ENCODE results near the gene ZNF853. TPM values are rescaled to one million over a fixed set of nuclear protein-coding genes. Genes with fewer than 3 reads are reported as not detected.
A peak's percentile ranks its signal among the peaks of the same experiment; 100 is the strongest.

The ZNF853 gene
- total RNA-seq, 1 donor from 2014 or later: 7.9 TPM

DNA sequence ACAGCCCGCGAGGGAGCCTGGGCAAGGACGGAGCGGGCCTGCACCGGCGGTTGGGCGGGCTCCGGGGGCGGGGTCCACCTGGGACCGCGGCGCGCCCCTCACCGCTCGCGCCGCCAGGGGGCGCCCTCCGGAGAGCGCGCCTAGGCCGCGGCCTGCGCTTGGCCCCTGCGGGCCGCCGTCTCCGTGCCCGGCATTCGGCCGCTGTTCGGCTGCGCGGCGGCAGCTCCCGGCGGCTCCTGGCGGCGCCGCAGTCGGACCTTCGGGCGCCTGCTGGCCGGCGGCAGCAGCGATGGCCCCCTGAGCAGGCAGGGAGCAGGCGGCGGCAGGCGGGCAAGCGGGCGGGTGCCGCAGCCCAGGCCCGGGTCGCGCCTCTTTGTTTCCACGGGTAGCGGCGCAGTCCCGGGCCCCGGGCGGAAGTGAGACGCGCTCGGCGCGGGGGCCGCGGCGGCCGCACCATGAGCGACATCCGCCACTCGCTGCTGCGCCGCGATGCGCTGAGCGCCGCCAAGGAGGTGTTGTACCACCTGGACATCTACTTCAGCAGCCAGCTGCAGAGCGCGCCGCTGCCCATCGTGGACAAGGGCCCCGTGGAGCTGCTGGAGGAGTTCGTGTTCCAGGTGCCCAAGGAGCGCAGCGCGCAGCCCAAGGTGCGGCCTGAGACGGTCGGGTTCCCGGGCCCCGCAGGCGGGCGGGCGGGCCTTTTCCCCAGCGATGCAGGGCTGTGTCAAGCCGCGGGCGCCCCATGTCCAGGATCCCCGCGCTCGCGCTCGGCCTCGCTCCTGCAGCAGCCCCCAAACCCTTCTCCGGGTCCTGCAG, 25.4 kb upstream of the ZNF853 start, which contains the start of gene INTS15:
INTS15 (plus strand) TSS at position 193 of the 816 bp plus-strand sequence; CDS start at position 456, 263 bp downstream.
- peaks cover 31% of the 10 kb centered on the region for H3K36me3 Mint-ChIP-seq (ENCODE audit: low read depth, unreplicated experiment)
- TF ChIP-seq, protein P1, sequence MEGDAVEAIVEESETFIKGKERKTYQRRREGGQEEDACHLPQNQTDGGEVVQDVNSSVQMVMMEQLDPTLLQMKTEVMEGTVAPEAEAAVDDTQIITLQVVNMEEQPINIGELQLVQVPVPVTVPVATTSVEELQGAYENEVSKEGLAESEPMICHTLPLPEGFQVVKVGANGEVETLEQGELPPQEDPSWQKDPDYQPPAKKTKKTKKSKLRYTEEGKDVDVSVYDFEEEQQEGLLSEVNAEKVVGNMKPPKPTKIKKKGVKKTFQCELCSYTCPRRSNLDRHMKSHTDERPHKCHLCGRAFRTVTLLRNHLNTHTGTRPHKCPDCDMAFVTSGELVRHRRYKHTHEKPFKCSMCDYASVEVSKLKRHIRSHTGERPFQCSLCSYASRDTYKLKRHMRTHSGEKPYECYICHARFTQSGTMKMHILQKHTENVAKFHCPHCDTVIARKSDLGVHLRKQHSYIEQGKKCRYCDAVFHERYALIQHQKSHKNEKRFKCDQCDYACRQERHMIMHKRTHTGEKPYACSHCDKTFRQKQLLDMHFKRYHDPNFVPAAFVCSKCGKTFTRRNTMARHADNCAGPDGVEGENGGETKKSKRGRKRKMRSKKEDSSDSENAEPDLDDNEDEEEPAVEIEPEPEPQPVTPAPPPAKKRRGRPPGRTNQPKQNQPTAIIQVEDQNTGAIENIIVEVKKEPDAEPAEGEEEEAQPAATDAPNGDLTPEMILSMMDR (IDR thresholded peaks at IDR 0.05; ENCODE audit: unreplicated experiment): peak; percentile 88
- DNase-seq (ENCODE audit: low spot score): peak; percentile 90
- H3K4me1 Mint-ChIP-seq (ENCODE audit: unreplicated experiment): peaks cover 13% of the 10 kb centered on the region
- H3K27ac Mint-ChIP-seq (ENCODE audit: unreplicated experiment): peak within 1 kb of the TSS; percentile 90
- no peaks in the 10 kb centered on the region for H3K9me3 Mint-ChIP-seq (ENCODE audit: unreplicated experiment)
- peaks cover 14% of the 10 kb centered on the region for H3K27me3 Mint-ChIP-seq (ENCODE audit: unreplicated experiment)
- H3K4me3 Mint-ChIP-seq (ENCODE audit: unreplicated experiment): peak within 1 kb of the TSS; percentile 94

GRCh38 chr7:6590645-6591110, 24.7 kb upstream of the ZNF853 start:
- TF ChIP-seq, protein P1 (IDR thresholded peaks at IDR 0.05; ENCODE audit: unreplicated experiment): no peak
- Mint-ChIP-seq H3K4me3 (ENCODE audit: unreplicated experiment) (peak overlapping the region; percentile 94), H3K4me1 (ENCODE audit: unreplicated experiment) (peaks cover 13% of the 10 kb centered on the region), H3K27me3 (ENCODE audit: unreplicated experiment) (peaks cover 14% of the 10 kb centered on the region), H3K27ac (ENCODE audit: unreplicated experiment) (peak overlapping the region; percentile 90), H3K36me3 (ENCODE audit: low read depth, unreplicated experiment) (peaks cover 35% of the 10 kb centered on the region), H3K9me3 (ENCODE audit: unreplicated experiment) (no peaks in the 10 kb centered on the region)
- no peak for DNase-seq (ENCODE audit: low spot score)

DNA sequence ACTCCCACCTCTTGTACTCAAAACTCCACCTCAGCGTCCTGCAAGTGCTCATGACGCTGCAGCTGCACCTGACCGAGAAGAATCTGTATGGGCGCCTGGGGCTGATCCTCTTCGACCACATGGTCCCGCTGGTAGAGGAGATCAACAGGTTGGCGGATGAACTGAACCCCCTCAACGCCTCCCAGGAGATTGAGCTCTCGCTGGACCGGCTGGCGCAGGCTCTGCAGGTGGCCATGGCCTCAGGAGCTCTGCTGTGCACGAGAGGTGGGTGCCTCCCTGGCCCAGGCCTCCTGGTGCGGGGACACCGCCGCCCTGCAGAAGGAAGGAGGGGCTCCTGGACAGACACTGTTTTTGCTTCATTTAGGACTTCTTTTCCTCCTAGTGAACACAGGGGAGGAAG, 15.3 kb upstream of the ZNF853 start:
- no peaks in the 10 kb centered on the region for H3K4me1 Mint-ChIP-seq (ENCODE audit: unreplicated experiment)
- H3K36me3 Mint-ChIP-seq (ENCODE audit: low read depth, unreplicated experiment): peaks cover 48% of the 10 kb centered on the region
- DNase-seq (ENCODE audit: low spot score): no peak
- TF ChIP-seq, protein P1 (IDR thresholded peaks at IDR 0.05; ENCODE audit: unreplicated experiment): no peak
- no peaks in the 10 kb centered on the region for H3K9me3 Mint-ChIP-seq (ENCODE audit: unreplicated experiment)
- H3K27me3 Mint-ChIP-seq (ENCODE audit: unreplicated experiment): peaks cover 4% of the 10 kb centered on the region
- H3K27ac Mint-ChIP-seq (ENCODE audit: unreplicated experiment): no peak overlapping the region
- H3K4me3 Mint-ChIP-seq (ENCODE audit: unreplicated experiment): no peak overlapping the region

GRCh38 chr7:6604458-6604857, 11.0 kb upstream of the ZNF853 start:
- Mint-ChIP-seq H3K36me3 (ENCODE audit: low read depth, unreplicated experiment) (peaks cover 22% of the 10 kb centered on the region), H3K9me3 (ENCODE audit: unreplicated experiment) (no peaks in the 10 kb centered on the region), H3K4me3 (ENCODE audit: unreplicated experiment) (no peak overlapping the region), H3K4me1 (ENCODE audit: unreplicated experiment) (no peaks in the 10 kb centered on the region), H3K27ac (ENCODE audit: unreplicated experiment) (no peak overlapping the region), H3K27me3 (ENCODE audit: unreplicated experiment) (peaks cover 4% of the 10 kb centered on the region)
- TF ChIP-seq, protein P1 (IDR thresholded peaks at IDR 0.05; ENCODE audit: unreplicated experiment): no peak
- no peak for DNase-seq (ENCODE audit: low spot score)
